NCI-H1436 (cell line): ENCODE measurements around the gene KRT3.

Experiments
- DNase-seq: peaks from one replicate; lab custom pipeline; 2025; lab: John Stamatoyannopoulos, UW

Gene KRT3

GRCh38 chr12:52795694-52796428, at the start of gene KRT3:
KRT3 (minus strand) TSS chr12:52796117; CDS start chr12:52796042, 75 bp downstream.
- DNase-seq = no peak

DNA sequence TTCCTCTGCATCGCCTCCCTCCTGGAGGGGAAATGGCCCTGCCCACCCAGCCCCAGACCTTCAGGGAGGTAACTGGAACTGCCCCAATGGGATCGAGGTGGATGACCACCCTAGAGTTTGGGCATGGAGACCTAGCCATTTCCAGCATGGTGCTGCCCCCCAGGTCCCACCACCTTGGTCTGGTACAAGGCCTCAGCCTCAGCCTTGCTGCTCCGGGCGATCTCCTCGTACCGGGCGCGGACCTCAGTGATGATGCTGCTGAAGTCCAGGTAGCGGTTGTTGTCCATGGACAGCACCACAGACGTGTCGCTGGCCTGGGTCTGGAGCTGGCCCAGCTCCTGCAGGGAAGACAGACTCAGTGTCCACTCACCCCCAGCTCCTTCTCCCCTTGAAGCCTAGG, 48.5 kb upstream of the KRT3 start:
- DNase-seq = no peak

DNA sequence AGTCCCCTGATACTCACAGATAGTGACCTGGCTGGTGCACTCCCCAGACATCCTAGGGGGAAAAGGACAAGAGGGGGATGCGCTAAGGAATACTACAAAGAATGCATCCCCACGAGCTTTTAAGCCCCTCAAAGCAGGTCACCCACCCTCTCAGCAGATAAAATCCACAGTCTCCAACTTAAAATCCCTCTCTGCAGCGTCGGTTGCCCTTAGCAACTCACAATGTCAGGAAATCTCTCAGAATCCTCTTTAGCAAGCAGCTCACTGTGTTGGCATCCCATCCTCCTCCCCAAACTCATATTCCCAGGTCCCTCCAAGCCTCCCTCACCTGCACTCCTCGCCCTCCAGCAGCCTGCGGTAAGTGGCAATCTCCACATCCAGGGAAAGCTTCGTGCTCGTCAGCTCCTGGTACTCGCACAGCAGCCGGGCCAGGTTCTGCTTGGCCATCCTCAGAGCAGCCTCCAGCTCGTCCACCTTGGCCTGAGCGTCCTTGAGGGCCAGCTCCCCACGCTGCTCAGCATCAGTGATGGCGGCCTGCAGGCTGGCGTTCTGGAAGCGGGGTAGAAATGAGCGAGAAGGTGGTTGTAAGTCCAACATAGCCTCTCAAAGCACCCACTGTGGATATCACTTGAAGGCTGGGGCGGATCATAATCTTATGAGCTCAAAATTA, 43.7 kb upstream of the KRT3 start:
- DNase-seq = no peak

DNA sequence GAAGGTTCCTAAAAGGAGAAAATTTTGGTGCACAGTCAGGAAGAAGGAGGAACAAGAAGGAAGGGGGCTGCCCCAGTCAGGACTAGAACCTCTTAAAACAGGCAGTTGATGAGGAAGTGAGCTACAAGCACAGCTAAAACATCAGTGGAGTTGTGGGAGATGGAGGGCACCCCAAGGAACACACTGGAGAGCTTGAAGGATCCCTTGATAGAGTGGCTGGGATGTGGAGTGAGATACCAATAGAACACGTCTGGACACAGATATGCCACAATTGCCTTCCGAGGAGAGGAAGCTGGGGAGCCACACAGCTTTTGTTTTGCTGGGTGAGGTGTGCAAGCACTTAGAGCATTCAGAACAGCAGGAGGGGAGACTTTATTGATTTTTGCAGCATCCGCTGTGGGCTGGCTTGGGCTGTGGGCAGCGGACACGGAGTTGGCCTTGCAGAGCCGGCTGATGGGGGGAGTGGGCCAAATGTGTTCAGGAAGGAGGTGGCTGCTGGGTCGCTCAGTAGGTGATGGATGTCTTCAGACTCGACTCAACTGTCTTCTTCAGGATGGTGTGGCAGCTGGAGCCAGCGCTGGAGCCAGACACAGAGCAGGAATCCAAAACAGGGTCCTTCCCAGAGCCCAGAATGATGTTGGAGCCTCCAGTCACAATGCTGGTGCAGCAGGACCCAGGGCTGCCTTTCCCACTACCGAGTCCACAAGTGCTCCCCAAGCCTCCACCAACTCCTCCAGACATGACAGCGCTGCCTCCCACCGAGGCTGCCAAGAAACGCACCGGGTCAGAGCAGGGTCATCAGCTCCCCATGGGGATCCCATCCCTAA, 42.9 kb upstream of the KRT3 start:
- no peak for DNase-seq

GRCh38 chr12:52837781-52838608, 42.1 kb upstream of the KRT3 start:
- no peak for DNase-seq

- no peak for DNase-seq
These were observed 41.5 kb upstream of the KRT3 start for GRCh38 chr12:52837413-52837741.

GRCh38 chr12:52836491-52837412, 40.8 kb upstream of the KRT3 start:
- no peak for DNase-seq

GRCh38 chr12:52836042-52836466, 40.1 kb upstream of the KRT3 start:
- no peak for DNase-seq

DNA sequence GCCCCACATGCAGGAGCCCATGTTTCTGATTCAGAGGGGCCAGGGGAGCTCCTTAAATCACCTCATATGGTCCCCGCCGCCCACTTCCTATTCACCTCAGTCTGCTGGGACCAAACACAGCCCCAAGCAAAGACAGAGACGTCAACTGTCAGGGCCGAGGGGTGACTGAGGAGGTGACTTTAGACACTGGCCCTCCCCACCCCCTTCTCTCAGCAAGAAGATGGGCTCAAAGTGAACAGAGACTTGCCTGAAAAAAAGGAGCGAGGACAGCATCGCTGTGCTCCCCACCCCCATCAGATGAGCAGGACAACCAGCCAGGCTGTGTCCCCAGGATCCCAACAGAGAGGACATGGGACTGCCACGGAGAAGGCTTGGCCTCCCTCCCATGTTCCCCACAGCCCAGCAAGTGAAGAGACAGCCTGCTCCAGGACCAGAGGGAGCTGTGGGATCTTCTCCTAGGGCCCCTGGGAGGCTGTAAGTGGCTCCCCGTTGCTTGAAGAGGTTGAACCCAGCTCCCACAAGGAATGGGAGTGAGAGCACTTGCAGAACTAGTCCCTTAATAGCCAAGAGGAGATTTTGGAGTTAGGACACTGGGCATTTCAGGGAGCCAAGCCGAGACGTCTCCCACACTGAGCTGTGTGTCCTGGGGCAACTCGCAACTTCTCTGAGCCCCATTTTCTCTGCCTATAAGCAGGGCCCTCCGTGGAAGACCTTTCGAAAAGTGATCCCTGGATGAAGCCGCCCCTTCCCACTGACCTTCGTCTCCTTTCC, 39.5 kb upstream of the KRT3 start:
- DNase-seq = no peak

- no peak for DNase-seq
These were observed 38.7 kb upstream of the KRT3 start for GRCh38 chr12:52834727-52835001.

GRCh38 chr12:52833922-52834726, 38.2 kb upstream of the KRT3 start, which contains the start of gene KRT79:
KRT79 (minus strand) TSS chr12:52834311; CDS start chr12:52834260, 51 bp downstream.
- DNase-seq = no peak

DNA sequence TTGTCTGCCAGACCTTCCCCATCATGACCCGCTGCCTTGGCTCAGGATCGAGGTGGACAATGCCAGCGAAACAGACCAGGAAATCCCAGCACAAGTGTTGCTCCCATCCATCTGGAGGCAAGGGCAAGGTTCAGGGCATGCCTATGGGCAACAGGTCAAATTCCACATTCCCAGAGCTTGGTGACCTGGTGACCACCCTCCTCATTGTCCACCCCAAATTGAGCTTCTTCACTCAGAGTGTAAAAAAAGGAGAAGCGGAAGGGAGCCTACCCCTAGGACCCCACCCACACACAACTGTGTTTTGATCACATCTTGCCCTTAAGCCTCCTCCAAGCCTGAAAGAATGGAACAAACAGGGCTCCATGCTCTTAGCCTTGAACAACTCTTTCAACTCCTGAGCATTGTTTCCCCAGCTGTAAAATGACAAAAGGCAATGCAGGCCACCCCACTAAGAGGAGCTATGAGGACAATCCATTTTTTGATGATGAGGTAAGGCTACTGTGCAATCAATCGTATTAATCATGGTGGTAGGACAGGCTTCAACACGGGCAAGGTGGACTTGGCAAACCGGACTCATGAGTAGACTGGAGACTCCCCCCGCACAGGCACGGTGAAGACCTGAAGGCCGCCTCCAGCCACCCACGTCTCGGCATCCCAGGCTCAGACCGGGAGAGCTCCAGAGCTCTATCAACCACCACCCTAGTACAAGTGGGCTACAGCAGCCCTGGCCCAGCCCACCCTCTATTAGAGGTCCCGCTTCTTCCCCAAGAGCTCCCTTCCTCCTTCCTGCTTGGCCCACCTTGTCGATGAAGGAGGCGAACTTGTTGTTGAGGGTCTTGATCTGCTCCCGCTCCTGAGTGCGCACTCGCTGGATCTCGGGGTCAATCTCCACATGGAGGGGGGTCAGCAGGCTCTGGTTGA, 37.3 kb upstream of the KRT3 start:
- no peak for DNase-seq

- no peak for DNase-seq
These were observed 36.5 kb upstream of the KRT3 start for GRCh38 chr12:52832451-52832850.

GRCh38 chr12:52831251-52831650, 35.3 kb upstream of the KRT3 start:
- no peak for DNase-seq

DNA sequence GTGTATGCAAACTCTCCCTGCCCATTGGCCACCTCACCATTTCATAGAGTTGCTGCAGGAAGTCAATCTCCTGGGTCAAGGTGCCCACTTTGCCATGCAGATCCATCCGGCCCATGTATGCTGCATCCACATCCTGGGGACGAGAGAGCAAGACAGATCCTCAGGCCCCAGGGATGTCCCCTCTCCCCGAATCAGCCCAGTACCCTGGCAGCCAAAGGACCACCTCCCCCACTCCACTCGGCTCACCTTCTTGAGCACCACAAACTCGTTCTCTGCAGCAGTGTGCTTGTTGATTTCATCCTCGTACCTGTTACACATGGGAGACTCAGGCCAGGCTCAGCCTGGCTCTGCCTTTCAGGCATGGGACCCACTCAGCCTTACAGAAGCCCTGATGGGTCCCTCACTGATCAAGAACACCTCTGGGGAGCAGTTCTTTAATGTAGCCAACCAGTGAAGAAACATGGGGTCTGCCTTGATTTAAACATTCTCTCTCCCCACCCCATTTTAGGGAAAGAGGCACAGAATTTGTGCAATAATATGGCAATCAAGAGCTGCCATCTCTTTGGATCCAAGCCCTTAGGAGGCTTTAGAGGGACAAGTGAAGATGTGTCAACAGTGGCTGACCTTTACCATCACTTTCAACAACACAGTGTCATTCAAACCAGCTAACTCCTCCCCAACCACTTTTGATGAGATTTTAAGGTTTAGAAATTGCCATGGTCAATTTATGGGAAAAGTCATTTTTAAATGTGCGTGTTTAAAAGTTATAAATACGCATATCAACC, 34.3 kb upstream of the KRT3 start:
- DNase-seq = no peak

DNA sequence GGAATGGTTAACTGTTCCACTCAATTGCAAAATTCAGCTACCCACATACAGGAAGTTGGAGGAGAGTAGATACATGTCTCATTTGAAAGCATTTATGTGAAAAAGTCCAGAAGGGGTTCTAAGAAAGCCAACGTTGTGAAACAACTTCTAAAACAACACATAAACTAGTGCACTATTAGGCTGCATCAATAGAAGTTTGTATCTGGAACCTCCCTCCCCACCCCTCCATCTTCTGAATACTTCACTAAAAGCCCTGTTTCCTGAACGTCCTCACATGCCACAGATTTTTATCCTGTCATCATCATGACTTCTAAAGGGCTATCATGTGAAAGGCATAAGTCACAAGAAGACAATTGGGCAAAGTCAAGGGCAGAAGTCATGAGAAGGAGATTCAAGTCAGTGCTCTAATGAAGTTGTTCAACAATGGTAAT, 32.7 kb upstream of the KRT3 start:
- no peak for DNase-seq

DNA sequence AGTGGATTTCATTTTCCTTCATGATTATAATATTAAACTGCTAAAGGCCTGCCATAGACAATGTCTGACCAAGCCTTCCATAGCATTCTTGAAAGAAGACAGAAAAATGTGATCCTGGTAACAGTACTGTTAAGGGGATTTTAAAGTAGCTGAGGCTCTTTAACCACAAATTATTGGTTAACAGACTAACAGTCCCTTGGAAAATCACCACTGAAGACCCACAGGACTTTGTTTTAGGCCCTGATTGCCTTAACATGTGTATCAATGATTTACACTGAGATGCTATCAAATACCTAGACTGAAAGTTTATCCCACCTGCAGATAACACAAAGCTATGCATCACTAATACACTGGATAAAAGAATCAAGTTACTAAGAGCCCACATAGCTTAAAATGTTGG, 32.2 kb upstream of the KRT3 start:
- DNase-seq = no peak
